ENCODE results near the gene TSPO.

- no peak for TF ChIP-seq CTCF (IDR thresholded peaks at IDR 0.05)
- TF ChIP-seq EP300 (IDR thresholded peaks at IDR 0.05) = no peak
- TF ChIP-seq POLR2A (IDR thresholded peaks at IDR 0.05) = no peak
- TF ChIP-seq POLR2AphosphoS5 (IDR thresholded peaks at IDR 0.05) = no peak
These were observed 18.0 kb upstream of the TSPO start for GRCh38 chr22:43133401-43133800.
